Measurements from ENCODE around the gene EMP2. TPM values are rescaled to one million over a fixed set of nuclear protein-coding genes. Genes with fewer than 3 reads are reported as not detected.
"Not testable (repeated sequence)": the region's sequence is repeated elsewhere in the genome, so short reads cannot be mapped to it uniquely, and the experiment has no call there.

Gene EMP2
- total and polyA plus RNA-seq, 7 donors = 8.0 to 25.4 (median 12.8) TPM

DNA sequence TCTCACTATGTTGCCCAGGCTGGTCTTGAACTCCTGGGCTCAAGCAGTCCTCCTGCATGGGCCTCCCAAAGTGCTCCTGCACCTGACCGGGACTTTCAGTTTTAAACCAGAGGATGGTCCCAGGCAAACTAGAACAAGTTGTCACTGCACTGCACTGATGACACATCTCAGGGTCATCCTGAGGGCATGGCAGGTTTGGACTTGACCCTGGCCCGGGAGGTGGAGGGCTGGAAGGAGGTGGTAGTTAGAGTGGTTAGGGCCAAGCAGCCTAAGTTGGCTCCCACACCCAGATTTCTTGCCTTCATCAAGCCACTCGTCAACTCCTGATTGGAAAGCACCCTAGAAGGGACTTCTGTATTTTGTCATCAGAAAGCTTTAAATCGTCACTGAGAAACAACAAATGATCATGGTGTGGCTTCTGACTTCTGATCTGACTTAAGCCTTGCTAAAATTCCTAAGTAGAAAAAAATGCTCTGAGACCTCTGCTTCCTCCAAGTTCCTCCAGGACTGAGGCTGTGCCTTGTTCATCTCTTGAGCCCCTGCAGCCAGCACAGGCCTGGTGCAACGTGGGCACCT, 43.5 kb downstream of the EMP2 start:
- no peak for ATAC-seq

DNA sequence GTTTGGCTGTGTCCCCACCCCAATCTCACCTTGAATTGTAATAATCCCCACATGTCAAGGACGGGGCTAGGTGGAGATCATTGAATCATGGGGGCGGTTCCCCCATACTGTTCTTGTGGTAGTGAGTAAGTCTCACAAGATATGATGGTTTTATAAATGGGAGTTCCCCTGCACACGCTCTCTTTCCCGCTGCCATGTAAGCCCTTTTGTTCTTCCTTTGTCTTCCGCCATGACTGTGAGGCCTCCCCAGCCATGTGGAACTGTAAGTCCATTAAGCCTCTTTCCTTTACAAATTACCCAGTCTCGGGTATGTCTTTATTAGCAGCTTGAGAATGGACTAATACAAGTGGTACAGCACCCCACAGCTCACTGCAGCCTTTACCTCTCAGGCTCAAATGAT, 44.1 kb downstream of the EMP2 start:
- H3K27me3 ChIP-seq (ENCODE audit: insufficient read depth in 3 of 3, low read length in 2 of 3); DNase-seq; H3K4me3 ChIP-seq; intact Hi-C loops (cut with DNase I); H3K9me3 ChIP-seq; ATAC-seq; H3K27ac ChIP-seq: not testable (repeated sequence)
- 90 to 94% (median 92%) methylated on average over 6 of the region's 6 CpGs for WGBS, 3 donors
- H3K36me3 ChIP-seq (ENCODE audit: insufficient read depth in 1 of 2, low read depth in 1 of 2) = peaks cover 0 to 59% of the 10 kb centered on the region in 2 donors
- peaks cover 15% of the 10 kb centered on the region for H3K4me1 ChIP-seq

More for the DNA sequence above, 43.5 kb downstream of the EMP2 start:
- TF ChIP-seq, protein P1, sequence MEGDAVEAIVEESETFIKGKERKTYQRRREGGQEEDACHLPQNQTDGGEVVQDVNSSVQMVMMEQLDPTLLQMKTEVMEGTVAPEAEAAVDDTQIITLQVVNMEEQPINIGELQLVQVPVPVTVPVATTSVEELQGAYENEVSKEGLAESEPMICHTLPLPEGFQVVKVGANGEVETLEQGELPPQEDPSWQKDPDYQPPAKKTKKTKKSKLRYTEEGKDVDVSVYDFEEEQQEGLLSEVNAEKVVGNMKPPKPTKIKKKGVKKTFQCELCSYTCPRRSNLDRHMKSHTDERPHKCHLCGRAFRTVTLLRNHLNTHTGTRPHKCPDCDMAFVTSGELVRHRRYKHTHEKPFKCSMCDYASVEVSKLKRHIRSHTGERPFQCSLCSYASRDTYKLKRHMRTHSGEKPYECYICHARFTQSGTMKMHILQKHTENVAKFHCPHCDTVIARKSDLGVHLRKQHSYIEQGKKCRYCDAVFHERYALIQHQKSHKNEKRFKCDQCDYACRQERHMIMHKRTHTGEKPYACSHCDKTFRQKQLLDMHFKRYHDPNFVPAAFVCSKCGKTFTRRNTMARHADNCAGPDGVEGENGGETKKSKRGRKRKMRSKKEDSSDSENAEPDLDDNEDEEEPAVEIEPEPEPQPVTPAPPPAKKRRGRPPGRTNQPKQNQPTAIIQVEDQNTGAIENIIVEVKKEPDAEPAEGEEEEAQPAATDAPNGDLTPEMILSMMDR (IDR thresholded peaks at IDR 0.05) = no peak
- intact Hi-C loops (cut with DNase I) = no loop called here
- Histone ChIP-seq H3K27me3 (ENCODE audit: insufficient read depth in 3 of 3, low read length in 2 of 3) (no peaks in the 10 kb centered on the region), H3K4me3 (no peak overlapping the region), H3K9me3 (no peaks in the 10 kb centered on the region), H3K27ac (no peak overlapping the region), H3K4me1 (peaks cover 15% of the 10 kb centered on the region), H3K36me3 (ENCODE audit: insufficient read depth in 1 of 2, low read depth in 1 of 2) (peaks cover 0 to 62% of the 10 kb centered on the region in 2 donors)
- no peak for DNase-seq
- 80 to 87% (median 86%) methylated on average over 5 of the region's 5 CpGs for WGBS, 3 donors

DNA sequence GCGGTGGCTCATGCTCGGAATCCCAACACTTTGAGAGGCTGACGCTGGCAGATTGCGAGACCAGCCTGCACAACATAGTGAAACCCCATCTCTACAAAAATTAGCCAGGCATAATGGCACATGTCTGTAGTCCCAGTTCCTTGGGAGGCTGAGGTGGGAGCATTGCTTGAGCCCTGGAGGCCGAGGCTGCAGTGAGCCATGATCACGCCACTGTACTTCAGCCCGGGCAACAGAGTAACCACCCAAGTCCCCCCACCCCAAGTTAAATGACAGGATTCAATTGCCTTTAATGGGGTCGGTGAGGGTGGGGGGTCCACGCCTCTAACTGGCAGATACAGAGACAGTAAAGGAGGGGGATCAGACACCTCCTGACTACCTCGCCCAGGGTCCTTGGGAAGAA, 44.9 kb downstream of the EMP2 start:
- Histone ChIP-seq H3K36me3 (ENCODE audit: insufficient read depth in 1 of 2, low read depth in 1 of 2) (peaks cover 0 to 53% of the 10 kb centered on the region in 2 donors), H3K4me3 (no peak overlapping the region), H3K27me3 (ENCODE audit: insufficient read depth in 3 of 3, low read length in 2 of 3) (no peaks in the 10 kb centered on the region), H3K27ac (no peak overlapping the region), H3K4me1 (peaks cover 18% of the 10 kb centered on the region), H3K9me3 (no peaks in the 10 kb centered on the region)
- ATAC-seq = no peak
- DNase-seq = no peak
- intact Hi-C loops (cut with DNase I) = no loop called here
- 90 to 94% (median 91%) methylated on average over 10 of the region's 10 CpGs for WGBS, 3 donors
- TF ChIP-seq, protein P1 (IDR thresholded peaks at IDR 0.05) = no peak

DNA sequence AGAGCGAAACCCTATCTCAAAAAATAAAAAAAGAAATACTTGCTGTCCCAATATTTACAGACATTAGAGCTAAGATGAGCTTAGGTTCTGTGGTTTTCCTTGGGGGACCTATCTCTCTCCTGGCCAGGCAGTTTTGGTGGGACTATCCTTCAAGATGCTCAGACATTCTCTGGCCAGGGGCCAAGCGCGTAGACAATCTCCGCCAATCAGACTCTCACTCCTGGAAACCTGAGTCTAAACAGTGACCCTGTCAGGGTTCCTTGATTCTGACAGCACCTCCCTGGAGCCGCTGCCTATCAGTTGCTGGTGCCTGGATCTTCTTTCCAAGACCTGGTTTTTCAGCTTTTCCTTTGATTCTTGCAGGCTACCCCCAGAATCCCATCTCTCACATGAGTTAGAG, 45.6 kb downstream of the EMP2 start:
- TF ChIP-seq, protein P1 (IDR thresholded peaks at IDR 0.05) = no peak
- ATAC-seq = no peak
- no peak for DNase-seq
- Histone ChIP-seq H3K36me3 (ENCODE audit: insufficient read depth in 1 of 2, low read depth in 1 of 2) (peaks cover 0 to 53% of the 10 kb centered on the region in 2 donors), H3K27ac (peak overlapping the region; percentile 72), H3K4me1 (peaks cover 19% of the 10 kb centered on the region), H3K9me3 (no peaks in the 10 kb centered on the region), H3K4me3 (no peak overlapping the region), H3K27me3 (ENCODE audit: insufficient read depth in 3 of 3, low read length in 2 of 3) (no peaks in the 10 kb centered on the region)
- intact Hi-C loops (cut with DNase I) = loop anchor here in 1 of 2 donors (5.0 kb wide), 1 partner anchor 388 kb away; no protein-coding TSS in a partner anchor
- 88 to 95% (median 91%) methylated on average over 5 of the region's 5 CpGs for WGBS, 3 donors

DNA sequence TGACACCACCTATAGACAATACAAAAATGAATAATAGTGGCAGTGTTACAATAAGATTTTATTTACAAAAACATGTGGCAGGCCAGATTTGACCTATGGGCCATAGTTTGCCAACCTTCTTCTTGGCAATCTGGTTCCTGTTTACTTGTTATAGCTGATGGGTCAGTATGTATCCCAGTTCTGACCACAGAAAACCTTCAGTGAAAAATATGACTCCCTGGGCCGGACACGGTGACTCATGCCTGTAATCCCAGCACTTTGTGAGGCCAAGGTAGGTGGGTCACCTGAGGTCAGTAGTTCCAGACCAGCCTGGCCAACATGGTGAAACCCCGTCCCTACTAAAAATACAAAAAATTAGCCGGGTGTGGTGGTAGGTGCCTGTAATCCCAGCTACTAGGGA, 46.8 kb downstream of the EMP2 start:
- intact Hi-C loops (cut with DNase I) = loop anchor here in 1 of 2 donors (5.0 kb wide), 1 partner anchor 389 kb away; no protein-coding TSS in a partner anchor
- ATAC-seq = peak; percentile 81 to 89 (median 85)
- Histone ChIP-seq H3K4me1 (peaks cover 19% of the 10 kb centered on the region), H3K27ac (peak overlapping the region; percentile 72), H3K36me3 (ENCODE audit: insufficient read depth in 1 of 2, low read depth in 1 of 2) (peaks cover 0 to 48% of the 10 kb centered on the region in 2 donors)
- WGBS, 3 donors = 21 to 32% (median 25%) methylated on average over 4 of the region's 4 CpGs
- not testable (repeated sequence) for H3K4me3 ChIP-seq; DNase-seq; H3K27me3 ChIP-seq (ENCODE audit: insufficient read depth in 3 of 3, low read length in 2 of 3); H3K9me3 ChIP-seq
